Epithelial cell of esophagus (primary cell): ENCODE results near the gene IL1R2.
A peak's percentile ranks its signal among the peaks of the same experiment; 100 is the strongest.

ENCODE experiments used
- DNase-seq: peaks from one replicate; pipeline ENCODE4 v3.0.0; 2010; ENCODE audit warnings: low read depth
- H3K4me3 ChIP-seq: 2 replicates; pipeline ENCODE4 v1.5.1; 2011; ENCODE audit warnings: mild to moderate bottlenecking, low read length, control low read depth
- CTCF ChIP-seq: IDR thresholded peaks from 2 replicates; pipeline ENCODE4 v1.5.1; 2011; ENCODE audit warnings: low read depth, mild to moderate bottlenecking, low read length, control low read depth, inconsistent platforms; ENCODE audit not compliant: insufficient read depth; ENCODE audit errors: missing control alignments

Gene IL1R2

GRCh38 chr2:101991721-101992145, at the start of gene IL1R2:
IL1R2 (plus strand) TSS chr2:101991960; CDS start chr2:102008576, 16,616 bp downstream.
- TF ChIP-seq CTCF = peak; percentile 4
- DNase-seq = peak; percentile 58
- no peak within 1 kb of the TSS for H3K4me3 ChIP-seq

GRCh38 chr2:101942851-101943250, 48.9 kb upstream of the IL1R2 start:
- DNase-seq = no peak
- TF ChIP-seq CTCF = no peak
- no peak overlapping the region for H3K4me3 ChIP-seq

GRCh38 chr2:101946372-101947039, 45.3 kb upstream of the IL1R2 start:
- no peak overlapping the region for H3K4me3 ChIP-seq
- TF ChIP-seq CTCF = no peak
- DNase-seq = no peak

- no peak for DNase-seq
- H3K4me3 ChIP-seq = no peak overlapping the region
- no peak for TF ChIP-seq CTCF
Observed at GRCh38 chr2:101947374-101947773, 44.4 kb upstream of the IL1R2 start.

GRCh38 chr2:101948625-101949155, 43.1 kb upstream of the IL1R2 start:
- no peak overlapping the region for H3K4me3 ChIP-seq
- TF ChIP-seq CTCF = no peak
- no peak for DNase-seq

GRCh38 chr2:101949304-101949703, 42.5 kb upstream of the IL1R2 start:
- peak; percentile 39 for DNase-seq
- TF ChIP-seq CTCF = no peak
- no peak overlapping the region for H3K4me3 ChIP-seq

- TF ChIP-seq CTCF = no peak
- no peak for DNase-seq
Observed at GRCh38 chr2:101951296-101951695, 40.5 kb upstream of the IL1R2 start.

More at GRCh38 chr2:101951296-101951695, 40.5 kb upstream of the IL1R2 start:
- H3K4me3 ChIP-seq = no peak overlapping the region
